Activated CD8-positive, alpha-beta T cell treated with anti-CD3 and anti-CD28 coated beads for 36 hours (primary cell): ENCODE data around the gene COL20A1. TPM values are rescaled to one million over a fixed set of nuclear protein-coding genes. Genes with fewer than 3 reads are reported as not detected.

Source experiments
- ATAC-seq: fragments of 200-7000 bp; cut with Tn5 transposase; one replicate; pipeline ENCODE4 v1.10.0; 2021; ENCODE audit warnings: mild to moderate bottlenecking, moderate library complexity
- CTCF ChIA-PET: fragments of 350-600 bp; sonication (Branson Sonifier 250); formaldehyde crosslinking; loops from one replicate; lab custom pipeline; 2021; ENCODE audit warnings: antibody characterized with exemption; lab: Charles Lee
- POLR2A ChIA-PET: fragments of 350-600 bp; sonication (Branson Sonifier 250); formaldehyde crosslinking; loops from one replicate; lab custom pipeline; 2021; ENCODE audit warnings: antibody characterized with exemption; lab: Charles Lee
- DNase-seq: peaks from one replicate; pipeline ENCODE4 v3.0.0-alpha.2; 2020
- H3K27ac Mint-ChIP-seq: one replicate; pipeline ENCODE4 v1.8.0; 2021; ENCODE audit warnings: mild to moderate bottlenecking, mixed read lengths
- H3K27me3 Mint-ChIP-seq: one replicate; pipeline ENCODE4 v1.8.0; 2021; ENCODE audit warnings: mixed read lengths
- H3K36me3 Mint-ChIP-seq: one replicate; pipeline ENCODE4 v1.8.0; 2021; ENCODE audit warnings: low read depth, mixed read lengths
- H3K4me1 Mint-ChIP-seq: one replicate; pipeline ENCODE4 v1.8.0; 2021; ENCODE audit warnings: low read depth, mixed read lengths
- H3K4me3 Mint-ChIP-seq: one replicate; pipeline ENCODE4 v1.8.0; 2021; ENCODE audit warnings: mild to moderate bottlenecking, moderate library complexity, mixed read lengths
- H3K9me3 Mint-ChIP-seq: one replicate; pipeline ENCODE4 v1.8.0; 2021; ENCODE audit warnings: mixed read lengths
- intact Hi-C: fragments of 100-400 bp; cut with micrococcal nuclease; formaldehyde crosslinking; loops from one replicate; pipeline ENCODE4 v1.10.0; 2022
- total RNA-seq, 2 experiments: library from RNA; stranded (reverse); gene quantifications; one replicate each; pipeline ENCODE4 v1.2.3, GENCODE V29; 2021
- TF ChIP-seq, protein P1 (sequence below): fragments of 200-600 bp; IDR thresholded peaks from one replicate; pipeline ENCODE4 v1.8.0; 2022; ENCODE audit warnings: antibody characterized with exemption, mild to moderate bottlenecking

Gene COL20A1
- total RNA-seq, 2 experiments from 2014 or later = 0.04 TPM; not detected in 1

DNA sequence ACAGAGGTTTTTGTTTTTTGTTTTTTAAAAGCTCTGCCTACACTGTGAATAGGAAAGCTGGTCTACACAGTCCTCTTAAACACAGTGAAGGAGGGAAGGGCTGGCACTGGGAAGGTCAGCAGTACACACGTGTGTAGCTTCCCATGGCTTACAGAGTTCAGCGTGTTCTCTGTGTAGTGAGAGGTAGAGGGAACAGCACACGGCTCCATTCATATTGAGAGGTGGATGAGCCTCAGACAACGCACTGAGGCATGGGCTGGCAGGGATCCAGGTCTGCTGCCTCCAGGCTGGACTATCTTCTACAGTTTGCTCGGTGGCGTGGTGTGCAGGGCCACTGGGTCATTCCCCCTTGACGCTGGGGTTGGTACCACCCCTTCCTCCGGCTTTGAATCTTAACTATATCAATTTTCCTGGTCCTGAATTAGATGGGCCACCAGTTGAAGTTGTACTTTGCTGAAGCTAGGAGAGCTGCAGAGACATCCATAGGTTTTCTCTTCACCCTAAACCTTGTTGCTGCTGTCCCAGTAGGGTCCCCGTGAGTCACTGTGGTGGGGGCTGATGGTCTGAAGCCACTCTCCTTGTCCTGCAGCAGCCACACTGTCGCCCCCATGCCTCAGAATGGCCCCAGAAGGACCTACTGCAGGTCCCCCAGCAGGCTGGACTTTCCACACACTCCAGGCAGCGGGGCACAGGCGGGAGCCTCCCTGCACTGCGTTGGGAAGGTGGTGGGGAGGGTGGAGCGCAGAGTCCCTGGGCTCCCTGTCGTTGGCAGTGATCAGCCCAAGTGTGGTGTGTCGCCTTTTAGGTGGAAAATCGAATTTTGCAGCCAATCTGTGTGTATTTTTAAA, 18.4 kb upstream of the COL20A1 start:
- ATAC-seq = no peak
- intact Hi-C loops = no loop called here
- H3K27me3 Mint-ChIP-seq = no peaks in the 10 kb centered on the region
- no peak for DNase-seq
- CTCF ChIA-PET = no interaction called here
- H3K4me3 Mint-ChIP-seq = peak overlapping the region; percentile 14
- TF ChIP-seq, protein P1, sequence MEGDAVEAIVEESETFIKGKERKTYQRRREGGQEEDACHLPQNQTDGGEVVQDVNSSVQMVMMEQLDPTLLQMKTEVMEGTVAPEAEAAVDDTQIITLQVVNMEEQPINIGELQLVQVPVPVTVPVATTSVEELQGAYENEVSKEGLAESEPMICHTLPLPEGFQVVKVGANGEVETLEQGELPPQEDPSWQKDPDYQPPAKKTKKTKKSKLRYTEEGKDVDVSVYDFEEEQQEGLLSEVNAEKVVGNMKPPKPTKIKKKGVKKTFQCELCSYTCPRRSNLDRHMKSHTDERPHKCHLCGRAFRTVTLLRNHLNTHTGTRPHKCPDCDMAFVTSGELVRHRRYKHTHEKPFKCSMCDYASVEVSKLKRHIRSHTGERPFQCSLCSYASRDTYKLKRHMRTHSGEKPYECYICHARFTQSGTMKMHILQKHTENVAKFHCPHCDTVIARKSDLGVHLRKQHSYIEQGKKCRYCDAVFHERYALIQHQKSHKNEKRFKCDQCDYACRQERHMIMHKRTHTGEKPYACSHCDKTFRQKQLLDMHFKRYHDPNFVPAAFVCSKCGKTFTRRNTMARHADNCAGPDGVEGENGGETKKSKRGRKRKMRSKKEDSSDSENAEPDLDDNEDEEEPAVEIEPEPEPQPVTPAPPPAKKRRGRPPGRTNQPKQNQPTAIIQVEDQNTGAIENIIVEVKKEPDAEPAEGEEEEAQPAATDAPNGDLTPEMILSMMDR = no peak
- H3K36me3 Mint-ChIP-seq = peaks cover 5% of the 10 kb centered on the region
- H3K9me3 Mint-ChIP-seq = no peaks in the 10 kb centered on the region
- H3K4me1 Mint-ChIP-seq = peaks cover 21% of the 10 kb centered on the region
- H3K27ac Mint-ChIP-seq = no peak overlapping the region
- POLR2A ChIA-PET = interaction anchor here (1.7 kb wide), 1 partner anchor 9 kb away, joined by 6 read pairs; no protein-coding TSS in a partner anchor

DNA sequence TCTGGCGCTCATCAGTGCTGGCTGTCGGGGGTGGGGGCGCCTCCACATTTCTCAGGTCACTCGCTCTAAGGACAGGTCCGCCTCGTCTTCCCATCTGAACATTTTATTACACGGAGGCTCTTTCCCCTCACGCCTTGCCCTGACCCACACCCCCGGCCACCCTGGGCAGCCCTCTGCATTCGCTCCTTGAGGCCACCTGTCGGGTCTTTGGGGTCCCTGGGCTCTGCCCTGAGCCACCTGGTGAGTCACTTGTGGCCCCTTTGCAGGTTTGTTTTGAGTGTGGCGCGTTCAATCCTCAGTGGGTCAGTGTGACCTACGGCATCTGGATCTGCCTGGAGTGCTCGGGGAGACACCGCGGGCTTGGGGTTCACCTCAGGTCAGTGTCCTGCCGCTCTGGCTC, 17.2 kb upstream of the COL20A1 start:
- peaks cover 21% of the 10 kb centered on the region for H3K4me1 Mint-ChIP-seq
- H3K27me3 Mint-ChIP-seq = no peaks in the 10 kb centered on the region
- H3K36me3 Mint-ChIP-seq = peaks cover 8% of the 10 kb centered on the region
- ChIA-PET CTCF (interaction anchor here (1.9 kb wide), 1 partner anchor 52 kb away, joined by 5 read pairs; no protein-coding TSS in a partner anchor), POLR2A (interaction anchor here (1.0 kb wide), 1 partner anchor 9 kb away, joined by 4 read pairs; no protein-coding TSS in a partner anchor)
- no peak overlapping the region for H3K27ac Mint-ChIP-seq
- no peaks in the 10 kb centered on the region for H3K9me3 Mint-ChIP-seq
- DNase-seq = no peak
- no peak for ATAC-seq
- TF ChIP-seq, protein P1 = no peak
- no peak overlapping the region for H3K4me3 Mint-ChIP-seq
- intact Hi-C loops = no loop called here

DNA sequence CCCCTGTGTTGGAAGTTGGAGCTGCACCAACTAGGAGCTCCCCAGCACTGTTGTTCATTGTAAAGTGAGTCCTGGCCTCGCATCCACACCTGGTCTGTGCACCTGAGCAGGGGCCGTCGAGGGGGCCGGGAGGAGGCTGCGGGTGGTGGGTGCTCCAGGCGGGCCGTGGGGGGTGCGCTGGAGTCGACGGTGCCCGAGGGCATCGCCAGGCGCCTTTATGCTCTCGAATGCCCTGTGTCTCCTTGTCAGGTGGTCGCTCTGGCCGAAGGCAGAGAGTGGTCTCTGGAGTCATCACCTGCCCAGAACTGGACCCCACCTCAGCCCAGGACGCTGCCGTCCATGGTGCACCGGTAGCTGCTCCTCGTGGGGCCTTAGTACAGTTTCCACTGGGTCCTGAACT, 16.0 kb upstream of the COL20A1 start:
- H3K4me1 Mint-ChIP-seq = peaks cover 16% of the 10 kb centered on the region
- no peaks in the 10 kb centered on the region for H3K27me3 Mint-ChIP-seq
- H3K9me3 Mint-ChIP-seq = no peaks in the 10 kb centered on the region
- TF ChIP-seq, protein P1 = no peak
- ChIA-PET CTCF (interaction anchor here (0.7 to 1.9 kb wide), 3 partner anchors 14 to 54 kb away, joined by 3 to 5 read pairs (median 4); no protein-coding TSS in a partner anchor), POLR2A (interaction anchor here (1.0 kb wide), 1 partner anchor 8 kb away, joined by 4 read pairs; no protein-coding TSS in a partner anchor)
- intact Hi-C loops = no loop called here
- no peak overlapping the region for H3K4me3 Mint-ChIP-seq
- peaks cover 8% of the 10 kb centered on the region for H3K36me3 Mint-ChIP-seq
- no peak for ATAC-seq
- DNase-seq = no peak
- no peak overlapping the region for H3K27ac Mint-ChIP-seq

DNA sequence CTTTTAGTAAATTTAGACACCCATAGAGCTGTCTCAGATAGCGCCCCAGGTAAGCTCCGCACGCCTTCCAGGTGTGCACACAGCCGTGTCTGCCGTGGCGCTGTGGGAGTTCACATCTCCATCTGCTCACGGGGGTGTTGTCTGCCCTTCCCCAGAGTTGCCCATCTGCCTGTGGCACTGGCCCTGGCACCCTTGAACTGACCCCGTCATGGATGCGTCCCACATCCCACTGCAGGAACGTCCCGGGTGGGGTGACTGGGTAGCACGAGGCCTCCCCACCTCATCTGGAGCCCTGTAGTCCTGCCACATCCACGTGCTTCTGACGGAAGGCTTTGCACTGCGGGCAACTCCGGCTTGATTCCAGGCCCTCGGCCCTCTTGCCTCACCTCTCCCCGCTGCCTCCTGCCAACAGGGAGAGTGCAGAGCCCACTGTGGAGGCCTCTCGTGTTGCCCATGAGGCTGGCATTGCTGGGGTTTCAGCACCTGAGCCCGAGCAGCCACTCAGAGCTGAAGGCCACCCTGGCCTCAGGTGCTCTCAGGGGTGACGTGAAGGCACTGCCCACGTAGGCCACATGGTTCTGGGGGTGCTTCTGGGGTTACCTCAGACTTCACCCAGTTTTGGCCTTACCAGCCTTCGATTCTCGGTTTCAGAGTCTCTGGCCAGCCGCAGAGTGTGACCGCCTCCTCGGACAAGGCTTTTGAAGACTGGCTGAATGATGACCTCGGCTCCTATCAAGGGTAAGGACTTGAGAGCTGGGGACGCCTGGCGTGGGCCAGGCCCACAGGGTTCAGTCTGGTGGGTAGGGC, 15.3 kb upstream of the COL20A1 start:
- Mint-ChIP-seq H3K9me3 (no peaks in the 10 kb centered on the region), H3K4me3 (no peak overlapping the region), H3K27ac (no peak overlapping the region), H3K4me1 (peaks cover 16% of the 10 kb centered on the region), H3K27me3 (no peaks in the 10 kb centered on the region), H3K36me3 (peaks cover 8% of the 10 kb centered on the region)
- TF ChIP-seq, protein P1 = no peak
- intact Hi-C loops = no loop called here
- DNase-seq (no peak), ATAC-seq (no peak)
- ChIA-PET CTCF (interaction anchor here (0.7 to 1.9 kb wide), 3 partner anchors 13 to 54 kb away, joined by 3 to 5 read pairs (median 4); no protein-coding TSS in a partner anchor), POLR2A (no interaction called here)
